ENCODE measurements around the gene EBI3. TPM values are rescaled to one million over a fixed set of nuclear protein-coding genes. Genes with fewer than 3 reads are reported as not detected.
A peak's percentile ranks its signal among the peaks of the same experiment; 100 is the strongest.

EBI3 gene
- total RNA-seq, 1 experiment from 2014 or later = 3.0 TPM

DNA sequence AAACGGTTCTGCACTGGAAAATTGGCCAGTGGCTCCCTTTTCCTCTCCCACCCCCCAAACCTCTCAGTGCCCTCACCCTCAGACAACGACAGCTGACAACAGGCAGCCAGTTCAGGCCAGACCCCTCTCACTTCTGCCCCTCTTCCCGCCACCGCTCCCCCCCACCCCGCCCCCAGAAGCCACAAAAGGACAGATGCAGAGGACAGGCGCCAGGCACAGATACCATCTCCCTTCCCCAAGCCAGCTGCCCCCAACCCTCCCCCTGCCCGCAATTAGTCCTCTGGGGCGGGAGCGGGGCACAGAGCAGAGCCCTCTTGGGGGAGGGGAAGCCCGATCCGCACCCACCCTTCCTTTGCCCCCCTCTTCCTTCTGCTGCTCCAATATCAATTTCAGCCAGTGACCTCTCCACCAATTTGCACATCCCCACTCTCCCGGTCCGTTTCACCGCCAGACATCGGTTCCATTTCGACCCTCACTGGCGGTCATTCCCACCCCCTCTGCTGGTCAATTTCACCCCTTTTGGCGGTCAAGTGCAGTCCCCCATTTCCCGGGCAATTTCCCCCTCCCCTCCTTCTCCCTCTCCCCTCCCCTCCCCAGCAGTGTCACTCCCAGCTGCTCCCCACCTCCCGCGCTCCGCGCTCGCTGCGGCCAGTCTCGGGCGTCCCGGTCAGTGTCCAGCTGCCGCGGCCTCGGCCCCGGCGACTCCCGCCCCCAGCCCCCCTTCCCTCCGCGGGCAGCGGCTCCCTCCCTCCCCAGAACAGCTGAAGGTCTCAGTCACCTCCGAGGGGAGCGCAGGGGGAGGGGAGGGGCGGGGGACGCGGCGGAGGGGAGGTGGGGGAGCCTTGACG lies 49.3 kb downstream of the EBI3 start, which contains the start of gene SHD:
Gene SHD (plus strand): TSS at position 848 of the 848 bp plus-strand sequence. CDS start 798 bp downstream, outside the sequence.
- TF ChIP-seq SIN3A (IDR thresholded peaks at IDR 0.05; ENCODE audit: borderline replicate concordance, insufficient read depth, low read depth, low read length) = no peak
- H3K27me3 ChIP-seq (ENCODE audit: control insufficient read depth, insufficient read depth, low read length) = no peaks in the 10 kb centered on the region; the same call in 1 of the 2 replicates
- in situ Hi-C loops (cut with HindIII; ENCODE audit: low pct_unique_long_range_greater_than_20kb, low sequenced_read_pairs) (no loop called here), intact Hi-C loops (cut with micrococcal nuclease; ENCODE audit: unreplicated experiment) (no loop called here)
- DNase-seq (ENCODE audit: low read depth, low spot score) = no peak
- no peaks in the 10 kb centered on the region for H3K4me1 ChIP-seq (ENCODE audit: control insufficient read depth, insufficient read depth, low read length)
- no peaks in the 10 kb centered on the region for H3K36me3 ChIP-seq (ENCODE audit: control insufficient read depth, insufficient read depth, low read length)
- ChIA-PET POLR2A (interaction anchor here (0.5 to 0.6 kb wide), 2 partner anchors 19 to 68 kb away, joined by 5 read pairs; no protein-coding TSS in a partner anchor), CTCF (no interaction called here)
- BruUV-seq (replicated peaks) = no TSS peak
- no peak within 1 kb of the TSS for H3K27ac ChIP-seq (ENCODE audit: low read length)
- H3K9me3 ChIP-seq (ENCODE audit: control insufficient read depth, insufficient read depth, low read depth, low read length) = no peaks in the 10 kb centered on the region
- H3K4me3 ChIP-seq (ENCODE audit: low read depth in 2 of 2, low read length in 2 of 2) = peak within 1 kb of the TSS; percentile 30
- ATAC-seq = peak; percentile 50; the same call in 1 of the 2 replicates

DNA sequence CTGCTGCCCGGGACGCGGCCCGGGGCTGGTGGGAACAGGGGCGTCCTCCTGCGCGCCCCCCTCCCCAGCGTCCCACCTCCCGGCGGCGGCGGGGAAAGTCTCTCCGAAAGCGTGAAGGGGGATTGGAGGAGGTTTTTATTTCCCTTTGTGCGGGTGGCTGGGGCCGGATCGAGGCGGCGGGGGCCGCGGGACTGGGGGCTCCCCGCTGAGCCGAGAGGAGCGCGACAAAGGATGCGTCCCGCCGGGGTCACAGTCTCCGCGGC lies 49.9 kb downstream of the EBI3 start:
- Histone ChIP-seq H3K4me1 (ENCODE audit: control insufficient read depth, insufficient read depth, low read length) (no peaks in the 10 kb centered on the region; the same call in 1 of the 2 replicates), H3K27me3 (ENCODE audit: control insufficient read depth, insufficient read depth, low read length) (no peaks in the 10 kb centered on the region; the same call in 1 of the 2 replicates), H3K27ac (ENCODE audit: low read length) (no peak overlapping the region), H3K4me3 (ENCODE audit: low read depth in 2 of 2, low read length in 2 of 2) (peak overlapping the region; percentile 30), H3K36me3 (ENCODE audit: control insufficient read depth, insufficient read depth, low read length) (no peaks in the 10 kb centered on the region), H3K9me3 (ENCODE audit: control insufficient read depth, insufficient read depth, low read depth, low read length) (no peaks in the 10 kb centered on the region)
- CTCF ChIA-PET = no interaction called here
- no TSS peak for BruUV-seq (replicated peaks)
- no peak for DNase-seq (ENCODE audit: low read depth, low spot score)
- ATAC-seq = no peak
- in situ Hi-C loops (cut with HindIII; ENCODE audit: low pct_unique_long_range_greater_than_20kb, low sequenced_read_pairs) (no loop called here), intact Hi-C loops (cut with micrococcal nuclease; ENCODE audit: unreplicated experiment) (no loop called here)
- POLR2A ChIA-PET = no interaction called here
- TF ChIP-seq POLR2AphosphoS5 (IDR thresholded peaks at IDR 0.05; ENCODE audit: low read depth, low read length) (no peak), TCF7L2 (IDR thresholded peaks at IDR 0.05; ENCODE audit: low read depth, low read length) (no peak), SIN3A (IDR thresholded peaks at IDR 0.05; ENCODE audit: borderline replicate concordance, insufficient read depth, low read depth, low read length) (no peak)
- TF ChIP-seq, protein P1, sequence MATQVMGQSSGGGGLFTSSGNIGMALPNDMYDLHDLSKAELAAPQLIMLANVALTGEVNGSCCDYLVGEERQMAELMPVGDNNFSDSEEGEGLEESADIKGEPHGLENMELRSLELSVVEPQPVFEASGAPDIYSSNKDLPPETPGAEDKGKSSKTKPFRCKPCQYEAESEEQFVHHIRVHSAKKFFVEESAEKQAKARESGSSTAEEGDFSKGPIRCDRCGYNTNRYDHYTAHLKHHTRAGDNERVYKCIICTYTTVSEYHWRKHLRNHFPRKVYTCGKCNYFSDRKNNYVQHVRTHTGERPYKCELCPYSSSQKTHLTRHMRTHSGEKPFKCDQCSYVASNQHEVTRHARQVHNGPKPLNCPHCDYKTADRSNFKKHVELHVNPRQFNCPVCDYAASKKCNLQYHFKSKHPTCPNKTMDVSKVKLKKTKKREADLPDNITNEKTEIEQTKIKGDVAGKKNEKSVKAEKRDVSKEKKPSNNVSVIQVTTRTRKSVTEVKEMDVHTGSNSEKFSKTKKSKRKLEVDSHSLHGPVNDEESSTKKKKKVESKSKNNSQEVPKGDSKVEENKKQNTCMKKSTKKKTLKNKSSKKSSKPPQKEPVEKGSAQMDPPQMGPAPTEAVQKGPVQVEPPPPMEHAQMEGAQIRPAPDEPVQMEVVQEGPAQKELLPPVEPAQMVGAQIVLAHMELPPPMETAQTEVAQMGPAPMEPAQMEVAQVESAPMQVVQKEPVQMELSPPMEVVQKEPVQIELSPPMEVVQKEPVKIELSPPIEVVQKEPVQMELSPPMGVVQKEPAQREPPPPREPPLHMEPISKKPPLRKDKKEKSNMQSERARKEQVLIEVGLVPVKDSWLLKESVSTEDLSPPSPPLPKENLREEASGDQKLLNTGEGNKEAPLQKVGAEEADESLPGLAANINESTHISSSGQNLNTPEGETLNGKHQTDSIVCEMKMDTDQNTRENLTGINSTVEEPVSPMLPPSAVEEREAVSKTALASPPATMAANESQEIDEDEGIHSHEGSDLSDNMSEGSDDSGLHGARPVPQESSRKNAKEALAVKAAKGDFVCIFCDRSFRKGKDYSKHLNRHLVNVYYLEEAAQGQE (IDR thresholded peaks at IDR 0.05; ENCODE audit: insufficient read depth in 1 of 2, low read depth in 2 of 2, low read length in 1 of 2) = no peak
- TF ChIP-seq, protein P2, sequence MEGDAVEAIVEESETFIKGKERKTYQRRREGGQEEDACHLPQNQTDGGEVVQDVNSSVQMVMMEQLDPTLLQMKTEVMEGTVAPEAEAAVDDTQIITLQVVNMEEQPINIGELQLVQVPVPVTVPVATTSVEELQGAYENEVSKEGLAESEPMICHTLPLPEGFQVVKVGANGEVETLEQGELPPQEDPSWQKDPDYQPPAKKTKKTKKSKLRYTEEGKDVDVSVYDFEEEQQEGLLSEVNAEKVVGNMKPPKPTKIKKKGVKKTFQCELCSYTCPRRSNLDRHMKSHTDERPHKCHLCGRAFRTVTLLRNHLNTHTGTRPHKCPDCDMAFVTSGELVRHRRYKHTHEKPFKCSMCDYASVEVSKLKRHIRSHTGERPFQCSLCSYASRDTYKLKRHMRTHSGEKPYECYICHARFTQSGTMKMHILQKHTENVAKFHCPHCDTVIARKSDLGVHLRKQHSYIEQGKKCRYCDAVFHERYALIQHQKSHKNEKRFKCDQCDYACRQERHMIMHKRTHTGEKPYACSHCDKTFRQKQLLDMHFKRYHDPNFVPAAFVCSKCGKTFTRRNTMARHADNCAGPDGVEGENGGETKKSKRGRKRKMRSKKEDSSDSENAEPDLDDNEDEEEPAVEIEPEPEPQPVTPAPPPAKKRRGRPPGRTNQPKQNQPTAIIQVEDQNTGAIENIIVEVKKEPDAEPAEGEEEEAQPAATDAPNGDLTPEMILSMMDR (IDR thresholded peaks at IDR 0.05) = no peak

All from Panc1 (cell line).